Amygdala (tissue), 56 donors: ENCODE data around the gene RTL1.
A peak's percentile ranks its signal among the peaks of the same experiment; 100 is the strongest.

ENCODE experiments used
- DNase-seq, 56 donors: peaks; one replicate each; lab custom pipeline; 2025; lab: John Stamatoyannopoulos, UW

Gene RTL1

GRCh38 chr14:100903672-100904185 is at the start of gene RTL1:
Gene RTL1, minus strand, starts transcription at chr14:100903722. Its CDS starts 18,934 bp downstream, at chr14:100884788.
- no peak for DNase-seq

- DNase-seq, result no peak
These were observed 46.5 kb upstream of the RTL1 start for GRCh38 chr14:100950024-100950423.

GRCh38 chr14:100944052-100944451 is 40.5 kb upstream of the RTL1 start:
- no peak for DNase-seq

DNA sequence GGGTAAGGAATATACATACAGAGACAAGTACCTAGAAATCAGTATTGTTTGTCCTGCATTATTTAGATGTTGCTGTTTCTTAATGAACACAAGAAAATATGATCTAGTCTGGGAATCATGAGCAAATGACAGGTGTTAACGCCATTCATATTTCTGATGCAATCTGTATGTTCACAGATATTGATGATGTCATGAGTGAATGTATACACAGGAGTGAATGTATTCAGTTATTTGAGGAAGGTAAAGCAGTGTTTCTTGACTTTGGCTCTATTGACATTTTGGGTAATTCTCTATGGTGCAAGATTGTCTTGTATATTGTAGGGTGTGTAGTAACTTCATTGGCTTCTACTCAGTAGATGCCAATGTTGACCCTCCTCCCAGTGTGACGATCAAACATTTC is 26.7 kb upstream of the RTL1 start:
- DNase-seq, result no peak

DNA sequence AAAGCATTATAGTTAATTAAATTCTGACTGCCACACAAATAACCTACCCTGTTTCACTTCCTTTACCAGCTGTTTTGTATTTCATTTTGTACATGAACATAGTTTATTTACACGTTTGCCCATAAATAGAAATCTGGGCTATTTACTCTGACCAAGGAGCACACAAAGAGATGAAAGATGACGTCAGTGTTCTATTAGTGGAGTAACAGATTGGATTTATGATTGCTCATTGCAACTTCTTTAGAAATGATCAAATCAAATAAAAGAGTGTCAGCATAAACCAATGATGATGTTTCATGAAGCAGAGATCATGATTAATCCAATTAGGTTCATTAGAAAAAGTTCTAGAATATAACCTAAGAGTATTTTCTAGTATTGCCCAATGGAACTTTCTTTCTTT is 12.0 kb upstream of the RTL1 start:
- DNase-seq, result no peak

DNA sequence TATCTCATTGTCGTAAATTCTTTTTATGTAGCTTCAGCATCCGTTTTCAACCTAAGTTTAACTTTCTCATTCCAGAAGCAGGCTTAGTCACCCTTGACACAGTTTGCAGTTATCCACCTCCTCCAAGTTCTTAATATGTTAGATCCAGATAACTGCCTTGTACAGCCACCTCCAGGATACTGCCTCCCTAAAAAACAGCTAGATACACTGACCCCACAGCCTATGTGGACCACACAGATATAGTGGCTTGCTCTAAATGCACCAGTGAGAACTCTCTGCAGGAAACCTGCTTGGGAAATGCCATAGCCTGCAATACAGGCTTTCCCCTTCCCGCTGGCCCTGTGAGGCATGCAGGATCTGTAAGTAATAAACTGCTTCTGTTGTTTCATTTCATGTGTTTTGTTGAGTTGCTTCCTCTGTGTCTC is 11.1 kb upstream of the RTL1 start:
- no peak for DNase-seq

GRCh38 chr14:100911665-100912316 is 8.3 kb upstream of the RTL1 start:
- no peak for DNase-seq

GRCh38 chr14:100910888-100911664 is 7.6 kb upstream of the RTL1 start:
- no peak for DNase-seq

- no peak for DNase-seq
These were observed 5.9 kb upstream of the RTL1 start for GRCh38 chr14:100909439-100909838.

DNA sequence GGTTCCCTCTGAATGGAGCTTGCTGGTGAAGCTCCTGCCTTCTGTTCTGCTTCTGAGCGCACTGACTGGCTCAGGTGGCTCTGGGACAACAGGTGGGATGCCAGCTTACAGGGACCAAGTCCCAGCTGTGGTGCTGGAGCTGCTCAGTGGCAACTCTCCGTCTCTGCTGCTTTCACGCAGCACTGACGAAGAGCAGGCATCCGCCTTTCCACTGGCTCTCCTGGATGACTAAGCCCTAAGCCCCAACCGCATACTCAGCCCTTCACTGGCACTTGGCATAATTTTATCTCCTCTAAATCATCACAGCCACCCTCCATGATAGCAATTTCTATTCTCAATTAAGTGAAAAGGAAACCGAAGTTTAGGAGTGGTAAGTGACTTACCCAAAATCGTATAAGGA is 3.7 kb upstream of the RTL1 start:
- no peak for DNase-seq

GRCh38 chr14:100906420-100906819 is 2.9 kb upstream of the RTL1 start:
- DNase-seq, result no peak

GRCh38 chr14:100905166-100905565 is 1.6 kb upstream of the RTL1 start:
- DNase-seq, result no peak

DNA sequence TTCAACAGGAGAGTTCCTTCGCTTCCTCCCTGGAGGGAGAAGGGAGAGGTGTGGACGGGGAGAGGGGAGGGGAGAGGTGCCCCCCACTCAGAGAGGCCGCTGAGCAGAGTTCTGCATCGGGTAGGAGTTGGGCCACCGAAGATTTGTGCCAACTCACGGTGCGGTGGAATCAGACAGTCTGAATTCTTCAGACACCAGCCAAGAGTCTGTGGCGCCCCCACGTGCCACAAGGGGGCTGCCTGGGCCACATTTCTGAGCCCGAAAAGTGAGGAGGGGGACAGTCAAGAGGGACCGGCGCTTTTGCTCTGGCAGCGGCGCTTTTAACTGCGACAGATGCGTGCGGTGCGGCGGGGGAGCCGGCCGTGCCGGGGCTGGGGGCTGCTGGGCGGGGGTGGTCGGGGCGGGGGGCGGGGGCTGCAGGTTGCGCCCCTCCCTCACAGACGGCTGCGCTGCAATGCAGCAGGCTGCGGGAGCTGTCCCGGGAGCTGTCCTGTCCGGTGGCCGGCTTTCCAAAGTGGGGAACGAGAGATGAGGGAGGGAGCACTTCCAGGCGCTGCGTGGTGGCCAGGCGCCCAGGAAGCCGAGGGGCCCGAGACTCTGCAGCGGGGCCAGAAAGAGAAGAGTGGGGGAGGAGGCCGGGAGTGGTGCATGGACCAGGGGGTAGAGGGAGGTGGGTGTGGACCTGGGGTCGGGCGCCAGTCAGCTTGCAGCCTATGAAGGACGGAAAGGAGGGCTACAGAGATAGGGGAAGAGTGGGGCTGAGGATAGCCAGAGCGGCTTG is 975 bp upstream of the RTL1 start:
- DNase-seq, result no peak

DNA sequence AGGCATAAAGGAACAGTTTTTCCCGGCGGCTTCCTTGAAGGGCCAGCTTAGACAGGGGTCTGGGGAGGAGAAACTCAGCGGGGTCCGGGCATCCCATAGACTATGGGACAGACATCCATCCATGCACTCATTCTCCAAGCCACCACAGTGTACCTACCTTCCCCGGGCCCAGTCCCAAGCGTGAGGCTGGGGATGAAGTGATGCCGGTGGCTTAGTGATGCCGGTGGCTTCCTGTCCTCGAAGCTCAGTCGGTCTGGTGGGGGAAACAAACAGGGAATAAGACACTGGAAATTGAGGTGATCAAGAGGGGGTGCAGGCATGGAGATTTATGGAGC is 421 bp downstream of the RTL1 start:
- no peak for DNase-seq

DNA sequence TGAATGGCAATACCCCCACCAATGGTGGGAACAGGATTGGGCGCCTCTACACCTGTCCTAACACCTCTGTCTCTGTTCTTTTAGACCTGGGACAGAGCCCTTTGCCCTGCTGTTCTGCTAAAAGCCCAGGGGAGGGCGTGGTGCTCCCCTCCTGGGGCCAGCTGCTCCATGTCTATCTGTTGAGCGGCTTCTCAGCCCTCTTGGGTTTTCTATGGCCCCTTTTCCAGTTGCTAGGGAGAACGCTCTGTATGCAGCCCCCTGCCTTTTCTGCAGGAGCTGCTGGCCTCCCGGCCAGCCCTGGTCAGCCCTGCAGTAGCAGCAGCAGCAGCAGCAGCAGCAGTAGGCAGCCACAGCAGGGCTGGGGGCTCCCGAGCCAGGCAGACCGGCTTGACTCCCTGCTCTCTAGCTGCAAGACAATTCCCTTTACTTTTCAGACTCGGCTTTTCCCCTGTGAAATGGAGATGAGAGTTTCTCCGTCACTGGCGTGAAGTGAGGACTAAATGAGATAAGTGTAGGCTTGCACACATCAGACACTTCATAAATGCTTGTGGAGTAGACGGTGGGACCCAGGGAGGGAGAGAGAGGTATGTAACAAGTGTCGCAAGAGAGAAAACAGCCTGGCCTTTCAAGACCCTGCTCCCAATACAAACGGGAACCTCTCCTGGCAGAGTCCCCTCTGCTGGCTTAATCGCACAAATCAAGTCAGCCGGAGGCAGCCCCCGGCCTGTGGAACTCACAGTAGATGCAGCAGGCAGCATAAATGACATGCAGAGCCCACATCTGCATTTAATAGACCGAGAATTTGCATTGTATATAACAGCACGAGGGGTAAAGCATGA is 1.0 kb downstream of the RTL1 start:
- no peak for DNase-seq

GRCh38 chr14:100901391-100902183 is 1.9 kb downstream of the RTL1 start:
- no peak for DNase-seq

DNA sequence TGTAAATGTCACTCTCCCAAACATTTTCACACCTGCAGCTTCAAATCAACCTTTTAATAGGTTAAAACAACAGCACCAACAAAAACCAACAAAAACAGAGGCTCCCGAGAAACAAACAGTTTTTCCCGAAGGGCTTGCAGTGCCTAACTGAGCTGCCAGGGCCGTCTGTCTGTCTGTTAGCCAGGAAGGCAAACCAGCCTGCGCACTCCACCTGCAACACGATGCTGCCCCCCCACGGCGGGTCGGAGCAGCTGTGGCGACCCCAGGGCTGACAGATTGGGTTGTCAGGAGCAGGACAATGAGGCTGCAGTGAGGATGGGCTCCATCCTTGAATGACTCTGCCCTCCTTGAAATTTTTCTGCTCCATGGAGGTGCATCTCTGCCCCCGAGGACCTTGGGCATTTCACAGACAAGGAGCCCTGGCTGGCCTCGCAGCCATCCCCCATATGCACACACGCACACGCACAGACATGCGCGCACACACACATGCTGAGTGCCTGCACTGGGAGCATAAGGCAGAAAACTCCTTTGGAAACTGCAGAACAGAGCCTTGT is 2.6 kb downstream of the RTL1 start:
- DNase-seq, result peak in 5 of 56 donors; percentile 19 to 40 (median 31)

GRCh38 chr14:100899884-100900771 is 3.4 kb downstream of the RTL1 start:
- DNase-seq, result no peak
